Myocyte (in vitro differentiated cells): ENCODE results near the gene CLSTN2. TPM values are rescaled to one million over a fixed set of nuclear protein-coding genes. Genes with fewer than 3 reads are reported as not detected.

Experiments
- DNase-seq: peaks from one replicate; pipeline ENCODE4 v3.0.0-alpha.2; 2012; ENCODE audit warnings: low read depth
- total RNA-seq: library from RNA; depleted of rRNA; stranded (reverse); fragments of >200 nt; gene quantifications from 2 replicates; pipeline ENCODE4 v1.2.3, GENCODE V29; 2014

CLSTN2 gene
- total RNA-seq, 1 donor from 2014 or later, result 25.4 TPM

- DNase-seq, result no peak
Measured at GRCh38 chr3:140145528-140145927, 210.5 kb downstream of the CLSTN2 start.

GRCh38 chr3:140146668-140147067 lies 211.7 kb downstream of the CLSTN2 start:
- no peak for DNase-seq

- no peak for DNase-seq
Measured at GRCh38 chr3:140147965-140148490, 213.0 kb downstream of the CLSTN2 start.

DNA sequence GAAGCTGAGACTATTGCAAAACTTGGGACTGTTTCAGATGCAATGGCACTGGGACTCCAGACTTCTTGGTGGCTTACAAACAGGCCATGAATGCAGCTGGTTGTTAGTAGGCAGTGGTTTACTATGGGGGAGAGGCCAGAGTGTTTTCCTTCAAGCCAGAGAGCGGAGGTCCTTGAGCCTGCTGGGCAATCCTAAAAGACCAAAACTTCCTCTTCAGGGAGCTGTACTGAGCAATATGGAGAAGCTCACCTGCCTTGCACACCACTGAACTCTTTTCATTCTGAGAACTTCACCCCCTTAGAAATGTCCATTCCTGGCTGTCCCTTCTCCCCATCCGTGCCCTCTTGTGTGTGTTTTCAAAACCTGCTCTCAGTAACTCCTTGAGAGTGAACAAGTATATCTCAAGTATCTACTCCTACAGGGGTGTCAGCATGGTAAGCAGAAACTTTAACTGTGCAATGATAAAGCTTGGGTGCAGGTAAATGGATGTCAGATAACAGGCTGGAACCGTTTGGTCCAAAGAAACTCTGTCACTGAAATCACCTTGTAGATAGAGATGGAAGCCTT lies 213.9 kb downstream of the CLSTN2 start:
- DNase-seq, result no peak

- DNase-seq, result no peak
Measured at GRCh38 chr3:140151321-140151720, 216.3 kb downstream of the CLSTN2 start.

GRCh38 chr3:140152851-140153639 lies 218.1 kb downstream of the CLSTN2 start:
- DNase-seq, result no peak

DNA sequence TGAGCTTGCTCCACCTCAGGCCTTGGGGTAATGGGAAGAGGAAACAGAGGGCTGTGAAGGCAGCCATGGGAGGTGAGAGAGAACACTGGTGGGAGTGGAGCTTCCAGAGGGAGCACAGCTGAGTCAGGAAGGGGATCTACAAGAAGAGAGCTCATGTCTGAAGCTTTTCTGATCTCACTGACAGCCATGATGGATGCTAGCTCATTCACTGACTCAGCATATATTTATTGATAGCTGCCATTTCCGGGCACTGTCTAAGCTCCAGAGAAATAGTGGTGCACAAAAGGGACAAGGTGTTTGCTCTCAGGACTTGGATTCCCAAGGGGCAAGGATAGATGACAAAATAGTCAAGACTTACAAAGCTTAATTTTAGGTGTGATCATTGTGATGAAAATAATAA lies 218.8 kb downstream of the CLSTN2 start:
- DNase-seq, result no peak

GRCh38 chr3:140157161-140157560 lies 222.2 kb downstream of the CLSTN2 start:
- DNase-seq, result no peak

- no peak for DNase-seq
Measured at GRCh38 chr3:140159646-140160045, 224.7 kb downstream of the CLSTN2 start.

DNA sequence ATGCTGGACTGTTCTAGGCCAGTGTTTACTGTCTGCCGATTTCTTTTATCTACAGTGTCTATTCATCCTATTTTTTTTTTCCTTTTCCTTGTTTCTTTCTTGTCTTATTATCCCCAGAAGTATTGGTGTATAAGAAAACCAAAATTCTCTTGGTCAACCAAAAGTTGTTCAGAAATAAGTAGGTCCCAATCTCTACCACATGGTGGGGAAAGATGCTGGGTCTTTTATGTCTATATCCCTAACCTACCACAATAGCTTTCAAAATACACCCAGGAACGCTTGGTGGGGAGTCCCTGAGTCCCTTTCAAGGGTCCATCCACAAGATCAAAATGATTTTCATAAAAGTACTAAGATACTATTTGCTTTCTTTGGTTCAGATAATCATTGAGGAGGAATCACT lies 225.6 kb downstream of the CLSTN2 start:
- no peak for DNase-seq

GRCh38 chr3:140162551-140162950 lies 227.6 kb downstream of the CLSTN2 start:
- no peak for DNase-seq

- DNase-seq, result no peak
Measured at GRCh38 chr3:140163159-140163763, 228.3 kb downstream of the CLSTN2 start.

DNA sequence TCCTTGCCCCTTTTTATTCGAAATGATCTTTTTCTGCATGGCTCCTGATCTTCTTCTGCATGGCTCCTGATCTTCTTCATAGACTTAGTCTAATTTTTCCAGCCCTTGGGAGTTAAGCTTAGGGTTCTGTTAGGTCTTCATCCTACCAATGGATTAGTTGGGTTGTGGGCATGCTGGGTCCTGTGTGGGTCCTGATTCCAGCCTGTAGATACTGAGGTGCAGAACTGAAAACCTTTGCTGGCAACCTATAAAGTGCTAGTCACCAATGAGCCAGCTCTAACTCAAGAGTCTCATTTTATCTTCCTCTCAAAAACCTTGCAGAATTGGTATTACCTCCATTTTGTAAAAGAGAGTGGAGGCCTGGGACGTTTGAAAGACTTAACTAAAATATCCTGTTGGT lies 229.2 kb downstream of the CLSTN2 start:
- no peak for DNase-seq

DNA sequence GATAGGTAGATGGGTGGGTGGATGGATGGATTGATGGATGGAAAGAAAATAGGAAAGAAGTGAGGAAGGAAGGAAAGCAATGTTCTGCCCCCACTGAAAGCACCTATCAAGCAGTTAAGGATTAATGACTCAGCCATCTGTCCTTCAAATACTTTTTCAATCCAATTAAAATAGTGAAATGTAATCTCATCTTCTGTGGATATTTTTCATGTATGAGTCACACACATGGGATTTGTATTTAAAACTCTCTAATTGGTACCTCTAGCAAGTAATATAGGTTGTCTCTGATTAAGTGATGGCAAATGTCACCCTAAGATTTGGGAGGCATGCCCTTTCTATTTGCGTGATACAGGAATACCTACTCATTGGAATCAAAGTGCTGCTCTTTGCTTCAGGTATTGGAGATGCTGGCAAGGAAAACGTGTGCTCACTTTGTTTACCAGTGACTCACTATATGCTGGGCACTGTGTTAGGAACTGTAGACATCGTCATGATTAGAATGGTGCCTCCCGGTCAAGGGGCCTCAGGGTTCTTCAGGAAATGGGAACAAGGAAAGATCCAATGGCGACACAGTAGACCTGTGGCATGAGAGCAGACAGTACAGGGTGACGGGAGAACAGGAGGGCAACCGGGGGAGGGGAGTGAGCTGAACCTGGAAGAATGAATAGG lies 230.1 kb downstream of the CLSTN2 start:
- DNase-seq, result no peak

DNA sequence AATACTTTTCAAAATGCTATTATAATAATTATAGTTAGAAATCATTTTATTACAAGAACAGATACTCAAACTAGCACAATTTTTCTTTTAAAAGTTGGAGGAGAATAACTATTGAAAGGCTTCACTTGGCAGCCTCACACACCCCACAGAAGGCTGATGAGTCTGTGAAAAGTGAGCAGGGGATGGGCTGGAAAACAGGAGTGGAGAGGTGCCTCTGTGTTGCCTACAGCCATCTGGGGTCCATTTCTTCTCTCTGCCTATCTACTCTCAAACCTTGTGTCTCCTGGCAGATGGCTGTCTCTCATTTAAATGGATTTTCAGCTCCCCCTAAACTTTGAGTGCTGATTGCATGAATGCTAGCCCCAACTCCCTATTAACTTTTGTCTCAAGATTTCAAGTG lies 230.8 kb downstream of the CLSTN2 start:
- DNase-seq, result no peak

DNA sequence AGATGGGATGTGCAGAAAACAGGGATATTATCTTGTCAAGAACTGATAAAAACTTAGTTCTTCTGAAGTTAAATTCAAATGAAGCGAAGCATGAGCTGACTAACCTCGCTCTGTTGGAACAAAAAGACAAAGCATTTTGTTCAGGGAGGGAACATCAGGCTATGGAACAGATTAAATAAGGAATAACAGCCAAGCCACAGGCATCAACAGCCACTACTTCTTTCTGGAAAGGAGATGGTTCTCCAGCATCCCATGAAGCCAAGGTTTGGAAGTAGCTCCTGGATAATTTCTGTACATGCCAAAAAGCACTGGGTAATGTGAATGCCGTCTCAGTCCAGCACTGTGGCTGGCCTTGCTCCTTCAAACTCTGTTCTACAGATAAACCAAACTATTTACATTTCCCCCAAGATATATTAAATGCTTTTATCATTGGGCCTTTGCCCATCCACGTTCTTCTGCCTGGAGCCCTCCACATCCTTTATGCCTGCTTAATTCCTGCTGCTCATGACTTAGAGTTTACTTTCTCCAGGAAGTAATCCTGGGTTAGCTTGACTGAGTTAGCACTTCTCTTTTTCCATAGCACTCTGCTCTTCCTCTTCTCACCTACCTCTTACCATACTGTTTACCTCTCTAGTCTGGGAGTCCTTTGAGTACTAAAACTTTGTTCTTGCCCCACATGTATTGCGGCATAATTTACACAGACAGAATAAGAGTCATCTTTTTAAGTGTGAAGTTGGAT lies 232.0 kb downstream of the CLSTN2 start:
- no peak for DNase-seq

DNA sequence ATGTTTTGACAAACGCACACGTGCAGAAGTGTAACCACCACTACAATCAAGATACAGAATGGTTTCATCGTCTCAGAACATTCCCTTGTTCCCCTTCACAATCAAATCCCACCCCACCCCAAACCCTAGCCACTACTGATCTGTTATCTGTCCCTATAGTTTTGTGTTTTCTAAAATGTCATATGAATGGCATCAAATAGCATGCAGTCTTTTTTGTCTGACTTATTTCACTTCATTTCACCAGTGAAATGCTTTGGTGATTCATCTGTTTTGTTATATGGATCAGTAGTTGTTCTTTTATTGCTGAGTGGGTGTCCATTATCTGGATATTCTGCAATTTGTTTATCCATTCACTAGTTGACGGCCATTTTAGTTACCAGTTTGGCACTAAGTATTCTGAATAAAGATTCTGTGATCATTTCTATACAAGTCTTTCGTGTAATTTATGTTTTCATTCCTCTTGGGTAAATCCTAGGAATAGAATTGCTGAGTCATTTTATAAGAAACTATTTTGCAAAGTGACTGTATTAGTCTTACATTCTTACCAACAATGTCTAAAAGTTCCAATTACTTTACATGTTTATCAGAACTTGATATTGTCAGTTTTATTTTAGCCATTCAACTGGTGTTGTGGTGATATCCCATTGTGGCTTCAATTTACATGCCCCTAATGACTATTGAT lies 232.8 kb downstream of the CLSTN2 start:
- DNase-seq, result no peak

DNA sequence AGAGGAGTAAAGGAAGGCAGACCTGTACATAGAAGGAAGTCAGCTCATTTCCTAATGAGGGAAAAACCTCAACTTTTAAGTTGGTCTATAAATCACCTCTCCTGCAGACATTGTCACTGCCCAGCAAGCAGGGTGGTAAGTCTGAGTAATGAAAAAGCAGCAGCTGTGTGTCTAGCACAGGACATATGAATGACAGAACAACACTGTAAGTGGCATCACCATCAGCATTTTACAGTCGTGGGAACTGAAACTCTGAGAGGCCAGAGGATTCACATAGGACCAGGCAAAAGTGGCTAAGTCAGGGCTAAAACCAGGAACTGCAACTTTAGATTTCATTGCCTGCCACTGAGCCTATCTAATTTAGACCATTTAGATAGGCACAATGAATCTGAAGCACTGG lies 235.6 kb downstream of the CLSTN2 start:
- DNase-seq, result peak; percentile 32

- peak; percentile 32 for DNase-seq
Measured at GRCh38 chr3:140176526-140176925, 241.5 kb downstream of the CLSTN2 start.

DNA sequence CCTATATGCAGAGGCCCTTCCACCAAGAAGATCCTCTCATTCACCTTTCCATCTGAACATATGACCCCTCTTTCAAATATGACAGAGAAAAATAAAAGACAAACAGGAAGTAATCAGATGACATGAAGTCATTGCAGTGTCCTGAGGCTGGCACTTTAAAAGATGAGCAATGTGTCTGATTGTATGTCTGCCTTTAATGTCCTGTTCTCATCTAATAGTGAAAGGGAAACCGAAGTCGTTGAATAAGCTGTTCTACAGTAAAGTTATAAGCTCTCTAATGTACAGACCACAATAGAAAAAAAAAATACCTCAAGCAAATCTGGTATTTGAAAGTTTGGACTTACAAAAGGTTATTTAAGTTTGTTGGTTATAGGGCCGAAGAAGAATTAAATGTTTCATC lies 243.0 kb downstream of the CLSTN2 start:
- no peak for DNase-seq

GRCh38 chr3:140178482-140178881 lies 243.5 kb downstream of the CLSTN2 start:
- DNase-seq, result no peak
